C4-2B (cell line): ENCODE measurements around the gene CTCFL.

ENCODE experiments used
- ZFX ChIP-seq: fragments of 450-650 bp; IDR thresholded peaks from 2 replicates; pipeline ENCODE4 v1.6.1; 2017
- TF ChIP-seq, protein P1 (sequence below): fragments of 450-650 bp; conservative IDR thresholded peaks from 2 replicates; pipeline ENCODE4 v1.5.1; 2017; ENCODE audit warnings: mild to moderate bottlenecking

DNA sequence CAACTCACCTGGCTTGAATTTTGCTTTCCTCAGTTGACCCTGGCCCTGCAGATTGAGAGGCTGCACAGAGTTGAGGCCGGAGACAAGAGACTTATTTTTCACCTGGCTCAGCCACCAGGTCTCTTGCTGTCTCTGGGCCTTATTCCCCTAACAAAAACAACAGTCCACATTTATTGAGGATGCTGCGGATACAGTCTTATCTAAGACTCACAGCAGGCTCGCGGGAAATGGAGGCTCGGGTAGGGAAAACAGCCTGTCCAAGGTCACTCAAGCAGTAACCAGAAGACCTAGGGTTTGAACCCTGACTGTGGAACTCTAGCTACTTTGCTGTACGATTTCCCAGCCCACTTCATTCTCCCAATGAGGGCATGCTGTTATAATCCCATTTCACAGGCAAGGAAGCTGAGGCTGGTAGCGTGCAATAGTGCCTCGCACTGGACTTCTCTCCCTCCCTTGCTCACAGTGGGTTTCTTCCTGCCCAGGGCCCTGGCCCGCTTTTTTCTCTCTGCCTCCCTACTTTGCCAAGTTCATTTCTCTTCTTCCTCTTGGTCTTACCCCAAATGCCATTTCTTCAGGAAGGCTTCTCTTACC is 76.1 kb downstream of the CTCFL start:
- TF ChIP-seq, protein P1, sequence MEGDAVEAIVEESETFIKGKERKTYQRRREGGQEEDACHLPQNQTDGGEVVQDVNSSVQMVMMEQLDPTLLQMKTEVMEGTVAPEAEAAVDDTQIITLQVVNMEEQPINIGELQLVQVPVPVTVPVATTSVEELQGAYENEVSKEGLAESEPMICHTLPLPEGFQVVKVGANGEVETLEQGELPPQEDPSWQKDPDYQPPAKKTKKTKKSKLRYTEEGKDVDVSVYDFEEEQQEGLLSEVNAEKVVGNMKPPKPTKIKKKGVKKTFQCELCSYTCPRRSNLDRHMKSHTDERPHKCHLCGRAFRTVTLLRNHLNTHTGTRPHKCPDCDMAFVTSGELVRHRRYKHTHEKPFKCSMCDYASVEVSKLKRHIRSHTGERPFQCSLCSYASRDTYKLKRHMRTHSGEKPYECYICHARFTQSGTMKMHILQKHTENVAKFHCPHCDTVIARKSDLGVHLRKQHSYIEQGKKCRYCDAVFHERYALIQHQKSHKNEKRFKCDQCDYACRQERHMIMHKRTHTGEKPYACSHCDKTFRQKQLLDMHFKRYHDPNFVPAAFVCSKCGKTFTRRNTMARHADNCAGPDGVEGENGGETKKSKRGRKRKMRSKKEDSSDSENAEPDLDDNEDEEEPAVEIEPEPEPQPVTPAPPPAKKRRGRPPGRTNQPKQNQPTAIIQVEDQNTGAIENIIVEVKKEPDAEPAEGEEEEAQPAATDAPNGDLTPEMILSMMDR, result no peak
- no peak for TF ChIP-seq ZFX
